NCI-H1105 treated with DMSO at 0.1 percent for 48 hours (cell line): ENCODE measurements around the gene KRT3.
"Not testable (repeated sequence)": the region's sequence is repeated elsewhere in the genome, so short reads cannot be mapped to it uniquely, and the experiment has no call there.

ENCODE experiments used
- DNase-seq: peaks from one replicate; lab custom pipeline; 2025; lab: John Stamatoyannopoulos, UW

The KRT3 gene

DNA sequence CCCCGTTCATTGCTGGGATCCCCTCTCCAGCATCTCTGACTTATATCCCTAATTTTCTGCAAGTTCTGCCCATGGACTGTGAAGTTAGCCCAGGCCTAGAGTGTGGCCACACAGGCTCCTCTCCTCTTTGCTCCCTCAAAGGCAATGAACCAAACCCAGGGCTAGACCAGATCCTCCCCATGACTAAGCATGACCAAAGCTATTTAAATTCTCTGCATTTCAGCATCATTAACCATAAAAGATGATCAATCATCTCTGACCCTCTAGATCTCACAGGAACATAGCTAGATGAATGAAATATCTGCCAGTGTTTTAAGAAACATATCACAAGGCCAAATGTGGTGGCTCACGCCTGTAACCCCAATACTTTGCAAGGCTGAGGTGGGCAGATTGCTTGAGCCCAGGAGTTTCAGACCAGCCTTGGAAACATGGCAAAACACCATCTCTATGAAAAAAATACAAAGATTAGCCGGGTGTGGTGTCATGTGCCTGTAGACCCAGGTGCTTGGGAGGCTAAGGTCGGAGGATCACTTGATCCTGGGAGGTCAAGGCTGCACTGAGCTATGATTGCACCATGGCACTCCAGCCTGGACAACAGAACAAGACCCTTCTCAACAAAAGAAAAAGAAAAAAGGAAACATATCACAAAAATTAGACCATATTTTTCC is 2.2 kb upstream of the KRT3 start:
- no peak for DNase-seq

DNA sequence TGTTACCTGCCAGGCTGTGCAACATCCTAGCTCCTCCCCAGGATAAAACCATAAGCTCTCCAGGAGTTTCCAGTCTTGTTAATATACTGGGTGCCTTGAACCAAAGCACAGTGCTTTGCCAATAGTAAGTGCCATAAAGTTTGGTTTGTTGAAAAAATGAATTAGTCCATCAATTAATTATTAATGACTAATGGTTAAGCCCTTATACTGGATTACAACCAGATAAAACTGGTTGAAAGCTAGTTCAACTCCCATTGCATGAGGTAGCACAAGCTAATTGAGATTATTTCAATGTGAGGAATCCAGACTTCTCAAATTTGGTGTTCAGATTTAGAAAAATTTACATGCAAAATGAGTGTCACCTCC is 1.6 kb upstream of the KRT3 start:
- DNase-seq = no peak

DNA sequence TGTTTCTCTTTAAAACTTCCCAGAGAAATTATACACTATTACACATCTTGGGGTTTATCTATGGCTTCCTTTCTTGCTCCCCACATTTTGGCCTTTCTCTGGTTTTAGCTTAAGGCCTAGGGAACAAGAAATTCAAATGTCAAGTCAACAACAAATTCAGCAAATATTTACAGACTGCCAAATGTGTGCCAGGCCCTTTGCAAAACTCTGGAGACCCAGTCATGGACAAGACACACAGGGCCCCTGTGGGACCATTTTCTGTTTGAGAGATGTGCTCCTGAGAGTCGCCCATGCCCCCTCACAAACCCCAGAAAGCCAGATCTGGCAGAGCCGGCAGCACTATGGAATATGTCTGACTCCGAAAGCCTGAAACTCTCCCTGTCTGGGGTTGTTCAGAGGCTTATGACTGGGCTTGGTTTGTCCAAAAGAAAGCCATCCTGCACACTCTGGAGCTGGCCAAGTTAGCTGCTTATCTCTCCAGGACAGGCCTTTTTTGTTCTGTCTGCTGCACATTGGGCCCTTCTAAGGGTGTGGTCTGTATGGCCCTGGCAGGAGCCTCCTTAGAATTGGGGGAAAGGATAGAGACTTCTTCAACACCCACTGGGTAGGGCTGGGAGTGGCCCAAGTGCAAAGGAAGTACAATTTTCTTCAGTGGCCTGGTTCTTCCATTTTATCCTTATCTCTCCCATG is 1.1 kb upstream of the KRT3 start:
- no peak for DNase-seq

DNA sequence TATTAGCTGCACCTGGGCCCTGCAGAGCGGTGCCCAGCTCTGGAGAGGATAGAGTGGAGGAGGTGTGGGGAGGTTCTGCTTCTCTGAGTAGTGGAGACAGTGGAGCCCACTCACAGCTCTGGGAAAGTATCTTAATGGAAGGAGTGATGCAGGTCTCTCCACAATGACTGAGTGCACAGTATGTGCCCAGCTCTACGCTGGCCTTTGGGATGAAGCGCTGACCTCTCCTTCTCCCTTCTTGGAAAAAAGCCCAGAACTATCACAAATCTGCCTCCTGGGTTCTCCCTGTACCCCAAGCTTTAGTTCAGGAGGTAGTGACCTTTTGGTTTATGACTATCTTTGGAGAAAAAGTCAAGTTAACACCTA is 495 bp upstream of the KRT3 start:
- DNase-seq = no peak

DNA sequence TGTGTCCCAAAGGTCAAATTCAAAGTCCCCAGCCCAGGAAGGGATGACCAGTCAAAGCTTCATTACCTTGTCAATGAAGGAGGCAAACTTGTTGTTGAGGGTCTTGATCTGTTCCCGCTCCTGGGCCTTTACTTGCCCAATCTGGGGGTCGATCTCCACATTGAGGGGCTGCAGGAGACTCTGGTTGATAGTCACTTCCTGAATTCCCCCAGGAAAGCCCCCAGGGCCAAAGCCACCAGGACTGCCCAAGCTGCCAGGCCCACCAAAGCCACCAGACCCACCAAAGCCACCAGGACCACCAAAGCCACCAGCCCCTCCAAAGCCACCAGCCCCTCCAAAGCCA is 614 bp downstream of the KRT3 start:
- DNase-seq = not testable (repeated sequence)

DNA sequence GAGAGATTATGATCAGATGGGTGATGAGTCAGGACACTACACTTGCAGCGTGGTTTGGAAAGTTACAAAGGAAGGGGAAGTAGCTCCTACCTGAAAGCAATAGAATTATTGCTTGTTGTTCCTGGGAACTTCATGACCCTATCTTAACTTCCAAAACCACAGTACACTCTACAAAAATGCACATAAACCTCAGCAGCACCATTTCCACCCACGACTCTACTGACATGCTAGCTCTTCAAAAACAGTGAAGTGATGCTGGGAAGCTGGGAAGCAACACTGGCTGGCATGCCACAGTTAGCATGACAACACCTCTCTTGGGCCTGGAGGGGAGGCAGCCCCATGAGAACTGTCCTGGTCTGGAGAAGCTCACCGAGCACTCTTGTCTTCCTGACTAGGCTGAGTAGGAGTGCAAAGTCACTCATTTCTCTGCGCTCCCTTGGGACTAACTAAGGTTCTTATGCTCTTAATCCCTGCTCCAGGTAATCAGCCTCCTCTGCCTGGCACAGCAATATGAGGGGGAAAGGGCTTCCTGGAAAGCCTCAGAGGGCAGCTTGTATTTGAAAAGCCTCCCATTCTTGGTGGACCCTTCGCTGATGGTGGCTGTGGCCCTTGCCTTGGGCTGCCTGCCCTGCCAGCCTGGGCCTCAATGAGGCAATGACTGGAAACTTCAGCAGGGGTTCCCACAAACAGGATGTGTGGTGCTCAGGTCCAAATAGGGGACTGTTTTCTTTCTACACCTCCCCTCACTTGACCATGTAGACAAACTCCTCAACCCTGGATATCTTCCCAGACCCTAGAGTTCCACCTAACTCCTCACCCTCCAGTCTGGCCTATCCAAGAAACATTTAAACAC is 1.2 kb downstream of the KRT3 start:
- no peak for DNase-seq

DNA sequence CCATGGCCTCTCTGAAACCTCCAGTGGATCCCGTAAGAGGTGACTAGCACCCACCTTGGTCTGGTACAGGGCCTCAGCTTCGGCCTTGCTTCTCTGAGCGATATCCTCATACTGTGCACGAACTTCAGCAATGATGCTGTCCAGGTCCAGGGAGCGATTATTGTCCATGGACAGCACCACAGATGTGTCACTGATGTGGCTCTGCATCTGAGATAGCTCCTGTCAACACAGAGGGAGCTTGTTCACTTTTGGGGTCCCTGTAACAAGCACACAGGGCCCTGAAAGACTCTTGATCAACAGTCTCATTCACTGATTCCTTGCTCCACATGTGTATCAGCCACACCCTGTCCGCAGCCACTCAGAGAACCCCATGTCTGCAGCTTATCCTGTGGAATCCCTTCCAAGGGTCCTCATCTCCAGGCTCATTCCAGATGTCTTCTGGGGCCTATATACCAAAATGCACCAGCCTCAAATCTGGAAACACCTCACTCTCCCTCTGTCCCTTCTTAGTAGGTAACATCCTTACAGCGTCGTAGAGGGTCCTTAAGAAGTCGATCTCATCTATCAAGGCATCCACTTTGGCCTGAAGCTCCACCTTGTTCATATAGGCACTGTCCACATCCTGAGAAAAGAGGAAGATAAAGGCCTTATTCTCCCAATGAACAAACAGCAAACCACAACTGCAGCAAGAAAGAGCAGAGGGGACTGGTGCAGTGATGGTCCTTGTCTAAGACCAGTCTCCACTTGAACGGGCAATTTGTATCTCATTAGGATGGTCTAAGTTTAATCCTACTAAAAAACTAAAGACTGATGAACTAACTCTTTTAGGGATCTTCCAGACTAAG is 3.5 kb downstream of the KRT3 start:
- no peak for DNase-seq

DNA sequence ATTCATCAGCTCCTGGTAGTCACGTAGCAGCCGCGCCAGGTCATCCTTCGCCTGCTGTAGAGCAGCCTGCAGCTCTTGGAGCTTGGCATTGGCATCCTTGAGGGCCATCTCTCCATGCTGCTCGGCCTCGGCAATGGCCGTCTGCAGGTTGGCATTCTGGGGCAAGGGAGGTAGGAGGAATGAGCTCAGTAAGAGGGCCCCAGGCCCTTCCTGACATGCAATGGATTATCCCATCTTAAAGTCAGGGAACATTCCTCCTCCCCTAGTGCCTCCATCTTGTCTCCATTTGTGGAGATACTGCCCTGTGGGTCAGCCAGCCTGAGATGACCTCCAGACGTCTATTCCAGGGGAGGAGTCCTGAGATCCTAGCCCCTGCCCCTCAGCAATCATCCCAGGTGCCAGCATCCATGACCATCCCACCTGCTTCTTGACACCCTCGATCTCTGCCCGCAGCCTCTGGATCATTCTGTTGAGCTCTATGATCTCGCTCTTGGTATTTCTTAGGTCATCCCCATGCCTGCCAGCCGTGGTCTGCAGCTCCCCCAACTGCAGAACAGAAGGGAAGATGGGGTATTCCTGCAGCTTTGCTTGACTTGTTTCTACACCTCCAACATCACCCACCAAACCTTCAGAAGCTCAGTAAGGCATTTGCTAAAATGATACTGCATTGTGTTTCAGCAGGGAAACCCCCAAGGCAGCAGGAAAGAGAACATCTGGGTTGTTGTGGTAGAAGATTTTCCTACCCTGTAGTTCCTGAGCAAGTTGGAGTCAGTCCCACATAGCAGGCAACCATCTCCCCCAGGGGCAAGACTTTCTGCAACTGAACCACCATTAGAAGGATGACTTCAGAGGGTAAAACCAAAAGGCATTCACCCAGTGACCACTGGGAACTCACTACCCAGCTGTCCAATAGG is 4.4 kb downstream of the KRT3 start:
- no peak for DNase-seq

DNA sequence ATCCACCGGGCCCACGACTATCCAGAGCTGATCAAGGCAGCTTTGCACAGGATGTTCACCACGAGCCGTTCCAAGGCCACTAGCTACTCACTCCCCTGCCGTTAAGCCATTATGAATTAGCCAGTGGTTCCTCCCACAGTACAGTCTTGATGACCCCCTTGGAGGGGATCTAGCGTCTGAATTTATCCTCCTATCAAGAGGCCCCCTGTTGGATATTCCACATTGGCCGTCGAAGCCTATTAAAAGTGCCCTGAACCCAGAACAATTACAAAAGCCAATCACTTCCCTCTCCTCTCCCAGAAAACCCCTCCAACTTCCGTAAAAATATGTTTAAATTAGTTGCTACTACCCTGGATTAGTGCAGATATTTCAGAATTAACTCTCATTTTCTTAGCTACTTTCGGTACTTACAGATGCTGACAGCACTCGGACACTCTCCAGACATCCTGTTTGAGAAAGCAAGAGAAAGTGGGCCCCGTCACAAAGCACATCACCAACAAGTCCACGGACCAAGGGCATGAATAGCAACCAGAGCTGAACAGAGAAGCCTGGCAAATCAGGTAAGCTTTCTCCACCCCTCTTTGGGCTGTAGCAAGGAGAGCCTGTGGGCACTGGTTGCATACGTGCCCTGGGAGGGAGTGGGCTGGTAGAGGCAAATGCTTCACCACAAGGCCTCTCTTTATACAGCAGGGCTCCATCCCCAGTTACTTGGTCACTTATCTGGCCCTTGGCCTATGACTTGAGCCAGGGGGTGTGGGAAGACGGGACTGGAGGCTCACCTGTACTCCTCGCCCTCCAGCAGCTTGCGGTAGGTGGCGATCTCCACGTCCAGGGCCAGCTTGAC is 5.3 kb downstream of the KRT3 start:
- no peak for DNase-seq

DNA sequence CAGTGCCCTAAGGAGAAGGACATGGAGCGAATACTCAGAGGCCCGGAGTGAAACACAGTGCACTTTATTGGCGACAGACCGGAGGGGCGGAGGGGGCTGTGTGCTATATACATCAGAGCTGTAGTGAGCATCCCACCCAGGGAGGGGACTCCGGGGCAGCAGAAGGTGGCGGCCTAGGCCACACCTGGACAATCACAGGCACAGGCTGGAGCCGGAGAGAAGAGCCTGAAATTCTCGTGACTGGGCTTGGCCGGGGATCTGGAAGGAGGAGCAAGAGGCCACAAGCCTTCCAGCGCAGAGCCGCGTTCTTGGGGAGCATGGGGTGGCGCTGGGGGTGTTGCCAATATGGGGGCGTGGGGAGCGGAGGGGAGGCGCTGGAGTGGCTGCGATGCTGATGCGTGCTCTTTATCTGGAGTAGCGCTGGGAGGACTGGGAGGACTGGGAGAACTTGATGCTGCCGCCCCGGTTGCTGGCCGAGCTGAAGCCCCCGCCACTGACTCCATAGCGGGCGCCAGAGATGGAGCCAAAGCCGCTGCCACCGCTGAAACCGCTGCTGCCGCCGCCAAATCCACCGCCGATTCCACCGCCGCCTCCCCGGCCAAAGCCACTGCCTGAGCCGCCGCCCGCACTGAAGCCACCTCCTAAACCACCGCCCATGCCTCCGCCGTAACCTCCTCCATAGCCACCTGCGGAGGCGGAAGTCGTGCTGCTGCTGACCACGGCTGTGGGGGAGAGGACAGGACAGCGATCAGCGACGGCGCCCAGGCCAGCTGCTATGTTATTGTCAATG is 6.1 kb downstream of the KRT3 start:
- DNase-seq = no peak

DNA sequence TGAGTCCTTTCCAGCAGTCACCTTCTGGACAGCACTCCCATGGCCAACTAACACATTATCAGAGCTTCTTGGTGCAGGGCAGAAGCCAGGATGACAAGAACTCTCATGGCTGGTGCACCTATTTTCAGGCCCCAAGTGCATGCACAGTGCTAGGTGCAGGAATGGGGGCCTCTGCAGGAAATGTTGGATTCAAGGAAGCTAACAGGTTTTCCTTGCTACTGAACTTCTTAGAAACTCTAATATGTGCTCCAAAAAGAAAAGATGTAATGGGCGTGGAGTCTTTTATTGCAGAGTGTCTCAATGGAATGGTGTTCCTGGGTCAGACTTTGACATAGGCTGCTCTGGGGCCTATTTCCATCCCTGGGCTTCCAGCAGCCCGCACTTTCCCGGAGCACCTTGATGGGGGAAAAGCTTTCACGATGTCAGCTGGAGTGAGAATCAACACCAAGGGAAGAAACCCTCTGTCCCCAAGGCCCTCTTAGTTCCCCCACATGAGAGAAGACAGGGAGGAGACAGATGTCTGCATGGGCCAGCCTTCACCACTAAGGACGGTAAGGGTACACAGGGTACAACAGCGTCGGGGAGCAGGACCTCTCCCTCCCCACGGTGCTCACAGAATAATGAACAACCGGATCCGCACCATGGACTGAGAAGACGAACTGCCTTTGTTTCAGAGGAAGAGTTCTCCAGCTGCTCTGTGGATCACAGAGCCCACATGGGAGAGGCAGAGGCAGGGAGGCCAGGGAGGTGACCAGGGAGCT is 6.9 kb downstream of the KRT3 start:
- DNase-seq = no peak

DNA sequence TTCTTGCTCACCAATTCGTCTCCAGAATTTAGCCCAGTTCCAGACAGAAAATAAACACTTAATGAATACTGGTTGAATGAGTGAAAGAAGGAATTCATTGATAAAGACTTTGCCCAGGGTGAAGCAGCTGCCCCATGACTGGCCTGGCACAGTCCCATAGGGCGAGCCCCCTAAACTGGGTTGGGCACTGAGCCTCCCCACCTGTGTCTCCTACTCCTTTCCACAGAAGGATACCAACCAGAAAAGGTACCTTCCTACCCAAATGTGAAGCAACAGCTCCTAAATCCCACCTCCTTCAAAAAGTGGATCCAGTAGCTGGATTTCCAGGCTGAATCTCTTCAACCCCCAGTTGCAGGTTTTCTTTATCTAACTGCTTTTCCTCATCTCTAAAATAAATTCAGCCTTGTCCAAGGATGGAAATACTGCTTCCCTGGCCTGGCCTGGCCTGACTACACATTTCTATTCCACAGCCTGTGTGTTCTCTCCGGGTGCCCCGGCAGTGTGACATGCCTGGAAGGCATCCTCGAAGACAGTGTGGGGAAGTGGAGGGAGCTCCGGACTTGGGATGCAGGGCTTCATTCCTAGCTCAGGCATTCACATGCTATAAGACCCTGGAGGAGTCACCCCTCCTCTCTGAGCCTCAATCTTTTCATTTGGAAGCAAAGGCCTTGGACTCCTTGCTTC is 7.6 kb downstream of the KRT3 start:
- DNase-seq = no peak

DNA sequence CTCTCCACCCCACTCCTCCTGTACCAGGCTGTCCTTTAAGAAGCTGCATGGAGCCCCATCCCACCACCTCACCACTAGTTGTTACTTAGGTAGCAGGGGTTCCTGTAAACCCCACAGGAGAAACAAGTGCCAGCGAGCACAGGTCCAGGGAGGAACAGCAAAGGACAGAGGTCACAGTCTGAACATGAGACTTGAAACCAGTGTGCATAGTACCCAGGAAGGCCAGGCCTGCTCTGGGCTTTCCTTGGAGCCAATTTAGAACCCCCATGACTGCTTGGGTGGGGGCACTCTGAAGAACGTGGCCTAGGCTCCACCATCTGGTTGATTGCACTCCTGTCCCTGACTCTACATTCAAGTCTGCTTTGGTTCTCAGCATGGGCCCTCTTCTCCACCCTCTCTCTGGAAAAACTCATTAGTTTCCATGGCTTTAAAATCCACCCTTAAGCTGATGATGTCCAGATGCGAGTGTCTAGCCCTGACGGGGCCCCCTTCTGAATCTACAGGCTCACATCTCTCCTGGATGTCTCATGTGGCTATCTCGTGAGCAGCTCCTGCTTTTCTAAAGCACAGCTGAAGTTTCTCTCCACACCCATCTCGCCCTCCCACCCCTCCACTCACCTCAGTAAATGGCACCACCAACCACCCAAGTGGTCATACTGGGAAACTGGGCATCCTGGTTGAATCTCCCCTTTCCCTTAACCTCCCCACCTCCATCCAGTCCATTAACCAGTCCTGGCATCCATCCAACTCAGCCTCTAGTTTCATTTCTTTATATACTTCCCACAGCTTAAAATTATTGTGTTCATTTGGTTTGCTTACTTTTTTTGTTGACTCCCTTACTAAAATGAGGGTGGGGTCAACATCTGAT is 8.4 kb downstream of the KRT3 start:
- no peak for DNase-seq

DNA sequence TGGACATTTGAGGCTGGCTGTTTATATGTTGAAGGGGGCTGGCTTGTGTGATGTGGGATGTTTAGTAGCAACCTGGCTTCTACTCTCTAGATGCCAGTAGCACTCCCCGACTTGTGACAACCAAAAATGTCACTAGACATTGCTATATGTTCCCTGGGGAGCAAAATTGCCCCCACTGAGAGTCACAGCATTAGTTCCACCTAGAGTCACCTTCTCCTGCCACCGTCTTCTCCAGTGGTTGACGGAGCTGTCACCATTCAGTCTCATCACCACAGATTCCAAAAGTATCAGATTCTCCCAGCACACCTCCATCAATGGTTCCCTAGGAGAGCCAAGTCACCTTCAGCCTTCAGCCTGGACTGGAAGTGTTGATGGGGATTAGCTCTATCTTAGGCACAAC is 11.0 kb downstream of the KRT3 start:
- DNase-seq = no peak

DNA sequence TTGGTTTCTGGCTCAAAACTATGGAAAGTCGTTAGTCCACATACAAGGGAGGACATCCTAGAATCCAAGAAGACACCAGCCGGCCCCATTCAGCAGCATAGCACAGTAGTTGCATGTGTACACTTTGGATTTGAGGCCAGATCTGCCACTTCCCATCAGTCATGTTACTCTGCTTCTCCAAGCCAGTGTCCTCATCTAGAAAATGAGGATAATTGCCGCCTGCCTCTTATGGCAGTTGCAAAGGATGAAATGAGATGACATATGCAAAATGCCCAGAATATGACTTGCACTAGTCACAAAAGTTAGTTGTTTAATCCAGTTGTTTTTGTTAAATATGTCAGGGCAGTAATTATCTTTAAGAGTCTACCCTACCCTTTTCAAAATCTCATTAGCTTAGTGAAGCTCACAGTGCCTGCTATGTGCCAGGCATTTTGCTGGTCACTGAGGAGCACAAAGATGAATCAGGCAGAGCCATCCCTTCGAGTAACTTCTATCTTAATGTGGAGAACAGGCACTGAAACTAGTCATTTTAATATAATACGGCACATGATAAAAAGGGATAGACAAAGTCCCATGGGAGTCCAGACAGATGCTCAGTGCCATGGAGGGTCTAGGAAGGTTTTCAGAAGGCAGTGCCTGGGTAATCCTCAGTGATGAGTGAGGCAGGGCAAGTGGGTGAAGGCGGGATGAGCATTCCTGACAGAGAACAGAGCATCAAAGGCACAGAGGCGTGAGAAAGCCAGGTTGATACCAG is 12.2 kb downstream of the KRT3 start:
- no peak for DNase-seq

DNA sequence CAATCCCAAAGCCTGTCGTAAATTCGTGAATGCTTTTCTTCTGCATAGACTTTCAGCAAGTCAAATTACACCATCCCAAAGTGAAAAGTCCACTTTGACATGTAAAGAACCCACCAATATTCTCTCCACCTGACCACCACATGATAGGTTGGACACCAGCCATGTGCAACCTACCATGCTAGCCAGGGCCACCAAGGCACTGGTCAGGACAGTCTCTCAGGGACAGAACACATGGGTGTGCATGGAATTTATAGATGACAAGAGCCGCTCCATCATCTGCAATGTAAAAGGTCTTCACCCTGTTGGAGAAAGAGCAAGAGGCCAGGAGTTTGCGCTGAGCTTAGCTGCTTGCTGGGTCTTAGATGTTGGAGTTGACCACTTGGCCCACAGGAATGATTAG is 13.4 kb downstream of the KRT3 start:
- DNase-seq = no peak
